Inferior parietal cortex (tissue), 1 donor: Measurements from ENCODE around the gene DTNBP1.
A peak's percentile ranks its signal among the peaks of the same experiment; 100 is the strongest.

Experiments
- DNase-seq: peaks from one replicate; pipeline ENCODE4 v3.0.0-alpha.2; 2016; ENCODE audit errors: extremely low spot score

Gene DTNBP1

DNA sequence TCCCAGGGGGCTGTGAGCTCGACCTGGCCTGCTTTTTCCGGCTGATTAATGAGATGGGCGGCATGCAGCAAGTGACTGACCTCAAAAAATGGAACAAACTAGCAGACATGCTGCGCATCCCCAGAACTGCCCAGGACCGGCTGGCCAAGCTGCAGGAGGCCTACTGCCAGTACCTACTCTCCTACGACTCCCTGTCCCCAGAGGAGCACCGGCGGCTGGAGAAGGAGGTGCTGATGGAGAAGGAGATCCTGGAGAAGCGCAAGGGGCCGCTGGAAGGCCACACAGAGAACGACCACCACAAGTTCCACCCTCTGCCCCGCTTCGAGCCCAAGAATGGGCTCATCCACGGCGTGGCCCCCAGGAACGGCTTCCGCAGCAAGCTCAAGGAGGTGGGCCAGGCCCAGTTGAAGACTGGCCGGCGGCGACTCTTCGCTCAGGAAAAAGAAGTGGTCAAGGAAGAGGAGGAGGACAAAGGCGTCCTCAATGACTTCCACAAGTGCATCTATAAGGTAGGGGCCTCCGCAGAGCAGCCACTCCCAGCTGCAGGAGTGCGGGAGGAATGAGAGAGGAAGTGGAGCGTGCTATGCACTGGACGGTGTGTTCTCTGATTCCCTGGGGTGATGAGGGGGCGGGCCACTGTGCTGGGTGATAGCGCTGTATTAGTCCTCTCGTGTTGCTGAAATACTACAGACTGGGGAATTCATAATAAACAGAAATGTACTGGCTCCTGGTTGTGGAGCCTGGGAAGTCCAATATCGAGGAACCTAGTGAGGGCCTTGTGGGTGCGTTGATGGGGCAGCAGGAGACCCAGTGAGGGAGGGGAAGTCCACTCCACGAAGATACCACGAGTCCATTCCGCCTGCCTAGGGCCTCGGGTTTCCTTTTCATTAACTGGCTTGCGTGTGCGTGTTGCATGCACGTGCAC is 161.7 kb downstream of the DTNBP1 start:
- DNase-seq: no peak

- no peak for DNase-seq
These were observed 162.6 kb downstream of the DTNBP1 start for GRCh38 chr6:15500078-15500740.

DNA sequence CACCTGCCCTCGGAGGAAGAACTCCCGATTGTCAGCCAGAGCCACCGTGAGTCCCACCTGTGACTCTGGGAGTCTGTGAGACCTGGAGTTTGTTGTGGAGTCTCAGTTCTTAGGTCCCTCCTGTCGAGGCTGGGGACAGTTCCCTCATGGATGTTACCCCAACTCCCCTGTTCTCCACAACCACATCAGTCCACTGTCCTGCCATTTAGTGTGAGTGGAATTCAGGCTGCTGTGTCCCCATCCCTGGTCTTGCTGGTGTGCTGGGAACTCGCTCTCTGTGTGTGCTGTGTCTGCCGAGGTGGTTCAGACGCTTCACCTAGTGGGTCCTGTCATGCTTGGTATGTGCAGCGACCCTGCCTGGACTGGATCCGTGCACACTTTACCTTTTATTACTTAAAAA is 163.2 kb downstream of the DTNBP1 start:
- DNase-seq: no peak

GRCh38 chr6:15499125-15499524 is 163.7 kb downstream of the DTNBP1 start:
- no peak for DNase-seq

GRCh38 chr6:15498640-15499039 is 164.2 kb downstream of the DTNBP1 start:
- DNase-seq: no peak

DNA sequence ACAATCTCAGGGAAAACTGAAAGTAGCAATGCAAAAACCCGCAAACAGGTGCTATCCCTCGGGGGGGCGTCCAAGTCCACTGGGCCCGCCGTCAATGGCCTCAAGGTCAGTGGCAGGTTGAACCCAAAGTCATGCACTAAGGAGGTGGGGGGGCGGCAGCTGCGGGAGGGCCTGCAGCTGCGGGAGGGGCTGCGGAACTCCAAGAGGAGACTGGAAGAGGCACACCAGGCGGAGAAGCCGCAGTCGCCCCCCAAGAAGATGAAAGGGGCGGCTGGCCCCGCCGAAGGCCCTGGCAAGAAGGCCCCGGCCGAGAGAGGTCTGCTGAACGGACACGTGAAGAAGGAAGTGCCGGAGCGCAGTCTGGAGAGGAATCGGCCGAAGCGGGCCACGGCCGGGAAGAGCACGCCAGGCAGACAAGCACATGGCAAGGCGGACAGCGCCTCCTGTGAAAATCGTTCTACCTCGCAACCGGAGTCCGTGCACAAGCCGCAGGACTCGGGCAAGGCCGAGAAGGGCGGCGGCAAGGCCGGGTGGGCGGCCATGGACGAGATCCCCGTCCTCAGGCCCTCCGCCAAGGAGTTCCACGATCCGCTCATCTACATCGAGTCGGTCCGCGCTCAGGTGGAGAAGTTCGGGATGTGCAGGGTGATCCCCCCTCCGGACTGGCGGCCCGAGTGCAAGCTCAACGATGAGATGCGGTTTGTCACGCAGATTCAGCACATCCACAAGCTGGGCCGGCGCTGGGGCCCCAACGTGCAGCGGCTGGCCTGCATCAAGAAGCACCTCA is 166.3 kb downstream of the DTNBP1 start:
- DNase-seq: no peak

DNA sequence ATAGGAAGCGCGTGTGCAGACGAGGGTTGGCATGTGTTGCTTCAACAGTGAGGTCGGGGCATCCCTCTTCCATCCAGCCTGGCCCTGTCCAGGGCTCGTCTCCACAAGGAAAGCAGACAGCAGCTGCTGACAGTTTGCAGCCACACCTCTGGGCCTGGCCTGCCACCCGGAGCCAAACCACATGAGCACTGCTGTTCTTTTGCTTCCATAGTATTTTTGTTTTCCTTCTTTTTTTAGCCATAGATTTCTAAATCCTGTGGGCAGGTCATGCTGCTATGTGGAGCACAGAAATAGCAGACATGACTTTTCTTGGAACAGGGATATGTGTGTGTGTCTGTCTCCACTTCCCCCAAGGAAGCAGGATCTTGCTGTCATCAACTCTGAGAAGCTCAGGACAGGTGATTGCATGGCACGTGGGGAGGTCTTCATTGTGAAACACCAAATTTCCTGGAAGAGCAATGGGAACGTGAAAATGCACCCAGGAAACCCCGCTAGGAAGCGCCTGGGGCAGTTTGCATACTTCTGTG is 167.4 kb downstream of the DTNBP1 start:
- no peak for DNase-seq

DNA sequence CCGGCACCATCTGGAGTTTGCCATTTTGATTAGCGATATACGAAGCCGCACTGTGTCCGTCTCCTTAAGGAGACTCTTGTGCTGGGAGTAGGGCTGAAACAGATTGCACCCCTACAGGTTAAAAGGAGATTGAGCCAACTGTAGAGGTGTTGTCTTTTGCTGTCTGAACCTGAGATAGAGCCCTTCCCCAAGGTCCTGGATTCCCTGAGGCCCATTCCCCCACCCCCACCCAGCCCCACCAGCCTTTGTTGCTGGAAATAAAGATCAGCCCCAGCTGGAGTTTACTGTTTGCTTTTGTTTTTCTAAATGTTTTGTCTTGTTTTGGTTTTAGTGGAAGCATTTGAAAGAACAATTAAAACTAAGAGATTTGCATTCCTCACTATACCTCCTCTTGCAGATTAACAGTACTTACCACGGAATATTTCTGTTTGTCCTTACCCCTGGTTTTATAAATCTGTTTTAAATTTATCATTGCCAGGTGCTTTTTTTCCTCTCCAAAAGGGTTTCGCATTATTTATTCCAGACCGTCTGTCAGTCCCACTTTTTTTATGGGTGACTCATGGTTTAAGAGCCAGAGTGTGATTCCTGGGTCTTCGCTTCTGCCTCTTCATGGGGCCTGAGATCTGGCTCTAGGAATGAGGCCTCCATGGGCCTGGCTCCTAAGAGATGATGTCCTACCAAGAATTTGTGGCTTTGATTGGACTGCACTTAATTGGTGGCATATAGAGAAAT is 169.2 kb downstream of the DTNBP1 start:
- no peak for DNase-seq

DNA sequence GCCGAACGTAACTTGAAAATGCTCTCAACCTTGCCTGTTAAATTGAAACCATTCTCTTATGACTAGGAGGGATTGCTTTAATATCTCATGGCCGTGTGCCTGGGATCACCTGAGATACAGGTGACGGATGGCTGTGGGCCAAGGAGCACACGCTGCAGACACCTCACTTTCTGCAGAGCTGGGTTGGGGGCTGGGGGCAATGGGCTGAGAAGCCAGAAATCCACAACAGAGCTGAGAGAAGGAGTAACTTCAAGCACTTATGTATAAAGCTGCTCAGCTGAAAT is 170.9 kb downstream of the DTNBP1 start:
- no peak for DNase-seq

- peak; percentile 92 for DNase-seq
These were observed 171.4 kb downstream of the DTNBP1 start for GRCh38 chr6:15491255-15491985.

- no peak for DNase-seq
These were observed 172.4 kb downstream of the DTNBP1 start for GRCh38 chr6:15490242-15491100.

- DNase-seq: no peak
These were observed 173.4 kb downstream of the DTNBP1 start for GRCh38 chr6:15489261-15489962.

GRCh38 chr6:15487262-15487661 is 175.6 kb downstream of the DTNBP1 start:
- no peak for DNase-seq

DNA sequence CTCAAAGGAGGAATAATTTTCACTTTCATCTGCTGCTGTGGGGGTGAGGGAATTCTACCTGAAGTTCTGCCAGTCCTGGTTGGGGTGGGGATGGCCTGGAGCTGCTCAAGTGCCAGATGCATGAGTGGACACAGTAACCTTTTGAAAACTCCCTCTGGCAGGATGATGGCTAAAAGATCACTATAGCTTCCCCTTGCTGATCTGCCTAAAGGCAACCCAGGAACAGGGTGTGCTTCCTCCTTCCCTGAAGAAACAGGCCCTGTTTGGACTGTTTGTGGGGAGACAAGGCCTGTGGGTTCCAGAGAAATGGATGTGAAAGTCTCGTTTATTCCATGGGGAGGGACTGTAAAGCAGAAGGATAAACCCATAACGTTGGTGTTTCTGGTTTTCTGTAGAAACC is 176.9 kb downstream of the DTNBP1 start:
- no peak for DNase-seq

- no peak for DNase-seq
These were observed 178.0 kb downstream of the DTNBP1 start for GRCh38 chr6:15484821-15485220.

DNA sequence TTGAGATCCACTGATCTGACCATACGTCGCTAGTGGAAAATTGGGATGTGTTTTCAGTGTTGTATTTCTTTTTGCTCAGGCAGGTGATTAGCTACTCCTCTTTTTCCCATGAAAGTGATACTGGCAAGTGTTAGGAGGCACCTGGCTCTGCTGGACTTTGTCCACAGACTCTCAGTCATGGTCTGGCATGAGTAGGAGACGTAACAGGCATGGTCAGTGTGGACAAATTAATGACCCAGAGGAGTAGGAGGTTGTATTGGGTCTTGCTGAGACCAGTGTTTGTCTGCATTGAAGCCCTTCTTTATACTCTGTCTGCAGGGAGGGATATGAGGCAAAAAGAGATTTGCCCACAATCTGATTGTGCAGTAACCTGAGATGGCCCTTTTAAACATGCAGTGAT is 178.7 kb downstream of the DTNBP1 start:
- DNase-seq: no peak

GRCh38 chr6:15483060-15483459 is 179.8 kb downstream of the DTNBP1 start:
- DNase-seq: no peak

DNA sequence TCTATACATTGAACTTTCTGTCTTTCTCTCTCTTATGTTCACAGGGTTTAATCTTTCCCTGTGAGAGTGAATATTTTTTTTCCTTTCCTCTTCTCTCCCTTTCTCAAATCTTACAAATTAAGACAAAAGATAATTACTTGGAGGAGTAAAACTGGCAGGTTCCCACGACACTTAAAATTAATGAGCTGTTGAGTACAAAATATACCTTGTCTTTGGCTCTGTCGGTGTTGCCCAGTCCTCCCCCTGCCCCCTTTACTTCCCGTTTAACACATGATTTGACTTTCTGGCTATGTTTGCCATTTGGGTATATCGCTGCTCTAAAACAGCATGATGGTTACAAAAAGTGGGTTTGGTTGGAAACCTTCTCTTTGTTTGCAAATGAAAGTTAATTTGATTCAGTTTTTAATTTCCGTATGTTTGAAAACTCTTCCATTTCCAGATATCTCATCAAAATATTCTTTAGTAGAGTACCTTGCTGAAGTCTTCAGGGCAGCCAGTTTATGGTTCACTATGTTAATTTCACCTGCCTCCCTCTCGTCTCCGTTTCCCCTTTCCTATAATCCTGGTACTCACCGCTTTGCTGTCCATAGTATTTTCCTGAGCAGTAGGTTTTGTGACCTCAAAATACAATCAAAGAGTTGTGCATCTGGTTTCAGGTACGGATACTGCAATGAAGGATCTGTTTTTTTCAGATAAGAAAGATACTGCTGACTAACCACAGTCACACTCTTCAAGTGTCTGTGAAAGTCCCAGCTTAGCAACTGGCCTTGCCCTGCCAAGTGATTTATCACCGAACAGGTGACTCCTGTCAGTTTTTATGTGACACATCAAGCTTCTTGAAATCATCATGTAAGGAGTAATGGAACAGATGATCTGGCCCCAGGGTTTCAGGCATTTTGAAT is 181.2 kb downstream of the DTNBP1 start:
- DNase-seq: no peak
